NB4 (cell line): ENCODE data around the gene CARD16.

Experiments
- CTCF ChIP-seq: IDR thresholded peaks from one replicate; pipeline ENCODE4 v1.5.1; 2012; ENCODE audit warnings: low read depth, low read length
- MAX ChIP-seq: IDR thresholded peaks from 2 replicates; pipeline ENCODE4 v1.6.1; 2011; ENCODE audit warnings: low read depth, low read length
- POLR2A ChIP-seq: IDR thresholded peaks from 2 replicates; pipeline ENCODE4 v1.6.1; 2011; ENCODE audit warnings: mild to moderate bottlenecking; ENCODE audit not compliant: insufficient read length; ENCODE audit errors: extremely low read depth

- TF ChIP-seq CTCF (no peak), MAX (no peak), POLR2A (no peak)
Measured at GRCh38 chr11:105071089-105071732, 26.1 kb upstream of the CARD16 start.
